Measurements from ENCODE around the gene PLEKHA4. TPM values are rescaled to one million over a fixed set of nuclear protein-coding genes. Genes with fewer than 3 reads are reported as not detected.

PLEKHA4 gene
- total and polyA plus RNA-seq, 12 donors: 18.5 to 70.6 (median 28.0) TPM

Other genes with a start within 250 kb of the PLEKHA4 start
Only the 30 nearest of the 32 such genes appear.
- gene DBP, start 231.2 kb downstream of the PLEKHA4 start, total RNA-seq: 10 to 100 TPM in 8 of 10 donors, 1 to 10 TPM in 2; 2.4 to 30.0 (median 12.8) TPM
- gene DBP, start 231.2 kb downstream of the PLEKHA4 start, polyA plus RNA-seq: 10 to 100 TPM in 1 of 2 donors, 1 to 10 TPM in 1; 5.8 to 11.6 TPM
- gene CA11, start 222.4 kb downstream of the PLEKHA4 start, total RNA-seq: 1 to 10 TPM; 1.8 to 9.6 (median 3.8) TPM
- 10 to 100 TPM in 1 of 2 donors, 1 to 10 TPM in 1; 3.2 to 24.5 TPM for gene CA11, start 222.4 kb downstream of the PLEKHA4 start, polyA plus RNA-seq
- gene NTN5, start 195.6 kb downstream of the PLEKHA4 start, total RNA-seq: under 1 TPM in 6 of 10 donors, not detected in 4; 0.17 to 0.68 (median 0.28) TPM
- gene NTN5, start 195.6 kb downstream of the PLEKHA4 start, polyA plus RNA-seq: under 1 TPM; 0.17 to 0.37 TPM
- gene FUT2, start 172.6 kb downstream of the PLEKHA4 start, total RNA-seq: not detected
- under 1 TPM in 1 of 2 donors, not detected in 1; 0.07 TPM for gene FUT2, start 172.6 kb downstream of the PLEKHA4 start, polyA plus RNA-seq
- 1 to 10 TPM; 1.9 to 7.5 (median 3.4) TPM for gene MAMSTR, start 148.9 kb downstream of the PLEKHA4 start, total RNA-seq
- 1 to 10 TPM; 2.4 to 6.4 TPM for gene MAMSTR, start 148.9 kb downstream of the PLEKHA4 start, polyA plus RNA-seq
- 10 to 100 TPM; 13.6 to 23.5 (median 15.4) TPM for gene RASIP1, start 128.0 kb downstream of the PLEKHA4 start, total RNA-seq
- gene RASIP1, start 128.0 kb downstream of the PLEKHA4 start, polyA plus RNA-seq: 10 to 100 TPM; 19.9 to 27.3 TPM
- under 1 TPM in 9 of 10 donors, not detected in 1; 0.12 to 0.95 (median 0.68) TPM for gene IZUMO1, start 121.7 kb downstream of the PLEKHA4 start, total RNA-seq
- 1 to 10 TPM in 1 of 2 donors, under 1 TPM in 1; 0.39 to 1.3 TPM for gene IZUMO1, start 121.7 kb downstream of the PLEKHA4 start, polyA plus RNA-seq
- 1 to 10 TPM; 1.8 to 5.7 (median 2.7) TPM for gene FUT1, start 116.0 kb downstream of the PLEKHA4 start, total RNA-seq
- 1 to 10 TPM; 2.2 to 5.4 TPM for gene FUT1, start 116.0 kb downstream of the PLEKHA4 start, polyA plus RNA-seq
- not detected for gene FGF21, start 113.1 kb downstream of the PLEKHA4 start, total RNA-seq
- not detected for gene FGF21, start 113.1 kb downstream of the PLEKHA4 start, polyA plus RNA-seq
- gene BCAT2, start 57.6 kb downstream of the PLEKHA4 start, total RNA-seq: 10 to 100 TPM; 49.9 to 77.8 (median 65.2) TPM
- gene BCAT2, start 57.6 kb downstream of the PLEKHA4 start, polyA plus RNA-seq: 10 to 100 TPM; 43.7 to 96.7 TPM
- 1 to 10 TPM; 1.1 to 5.3 (median 3.1) TPM for gene HSD17B14, start 32.1 kb downstream of the PLEKHA4 start, total RNA-seq
- 1 to 10 TPM; 2.4 to 2.7 TPM for gene HSD17B14, start 32.1 kb downstream of the PLEKHA4 start, polyA plus RNA-seq
- 100 to 1,000 TPM in 1 of 10 donors, 10 to 100 TPM in 9; 55.4 to 123 (median 73.7) TPM for gene PPP1R15A, start 3.8 kb upstream of the PLEKHA4 start, total RNA-seq
- 100 to 1,000 TPM in 1 of 2 donors, 10 to 100 TPM in 1; 59.6 to 192 TPM for gene PPP1R15A, start 3.8 kb upstream of the PLEKHA4 start, polyA plus RNA-seq
- under 1 TPM in 5 of 10 donors, not detected in 5; 0.15 to 0.69 (median 0.49) TPM for gene TULP2, start 30.1 kb upstream of the PLEKHA4 start, total RNA-seq
- under 1 TPM in 1 of 2 donors, not detected in 1; 0.22 TPM for gene TULP2, start 30.1 kb upstream of the PLEKHA4 start, polyA plus RNA-seq
- gene NUCB1, start 31.7 kb upstream of the PLEKHA4 start, total RNA-seq: 100 to 1,000 TPM; 227 to 452 (median 311) TPM
- gene NUCB1, start 31.7 kb upstream of the PLEKHA4 start, polyA plus RNA-seq: 100 to 1,000 TPM; 170 to 294 TPM
- gene DHDH, start 65.1 kb upstream of the PLEKHA4 start, total RNA-seq: under 1 TPM in 1 of 10 donors, not detected in 9; 0.51 TPM
- gene DHDH, start 65.1 kb upstream of the PLEKHA4 start, polyA plus RNA-seq: under 1 TPM in 1 of 2 donors, not detected in 1; 0.17 TPM
- gene BAX, start 86.3 kb upstream of the PLEKHA4 start, total RNA-seq: 10 to 100 TPM; 11.5 to 41.5 (median 19.5) TPM
- 10 to 100 TPM; 17.6 to 37.4 TPM for gene BAX, start 86.3 kb upstream of the PLEKHA4 start, polyA plus RNA-seq
- 1,000 to 10,000 TPM in 2 of 10 donors, 100 to 1,000 TPM in 8; 450 to 3,518 (median 637) TPM for gene FTL, start 96.7 kb upstream of the PLEKHA4 start, total RNA-seq
- gene FTL, start 96.7 kb upstream of the PLEKHA4 start, polyA plus RNA-seq: 1,000 to 10,000 TPM; 1,046 to 1,578 TPM
- gene GYS1, start 124.7 kb upstream of the PLEKHA4 start, total RNA-seq: 100 to 1,000 TPM; 139 to 245 (median 201) TPM
- 100 to 1,000 TPM; 114 to 128 TPM for gene GYS1, start 124.7 kb upstream of the PLEKHA4 start, polyA plus RNA-seq
- gene RUVBL2, start 125.3 kb upstream of the PLEKHA4 start, total RNA-seq: 10 to 100 TPM; 40.1 to 60.4 (median 49.3) TPM
- 100 to 1,000 TPM in 1 of 2 donors, 10 to 100 TPM in 1; 60.1 to 108 TPM for gene RUVBL2, start 125.3 kb upstream of the PLEKHA4 start, polyA plus RNA-seq
- not detected for gene LHB, start 148.5 kb upstream of the PLEKHA4 start, total RNA-seq
- gene LHB, start 148.5 kb upstream of the PLEKHA4 start, polyA plus RNA-seq: not detected
- gene CGB3, start 155.7 kb upstream of the PLEKHA4 start, total RNA-seq: not detected
- gene CGB3, start 155.7 kb upstream of the PLEKHA4 start, polyA plus RNA-seq: not detected
- gene CGB2, start 163.3 kb upstream of the PLEKHA4 start, total RNA-seq: not detected
- not detected for gene CGB2, start 163.3 kb upstream of the PLEKHA4 start, polyA plus RNA-seq
- gene CGB1, start 168.3 kb upstream of the PLEKHA4 start, total RNA-seq: not detected
- not detected for gene CGB1, start 168.3 kb upstream of the PLEKHA4 start, polyA plus RNA-seq
- gene CGB5, start 175.2 kb upstream of the PLEKHA4 start, total RNA-seq: not detected
- gene CGB5, start 175.2 kb upstream of the PLEKHA4 start, polyA plus RNA-seq: not detected
- not detected for gene CGB8, start 180.5 kb upstream of the PLEKHA4 start, total RNA-seq
- gene CGB8, start 180.5 kb upstream of the PLEKHA4 start, polyA plus RNA-seq: not detected
- not detected for gene CGB7, start 189.1 kb upstream of the PLEKHA4 start, total RNA-seq
- gene CGB7, start 189.1 kb upstream of the PLEKHA4 start, polyA plus RNA-seq: under 1 TPM; 0.14 to 0.37 TPM
- 1 to 10 TPM in 1 of 10 donors, under 1 TPM in 2, not detected in 7; 0.28 to 1.1 (median 0.71) TPM for gene NTF4, start 196.2 kb upstream of the PLEKHA4 start, total RNA-seq
- 1 to 10 TPM in 1 of 2 donors, under 1 TPM in 1; 0.06 to 1.6 TPM for gene NTF4, start 196.2 kb upstream of the PLEKHA4 start, polyA plus RNA-seq
- gene KCNA7, start 204.1 kb upstream of the PLEKHA4 start, total RNA-seq: 1 to 10 TPM in 2 of 10 donors, under 1 TPM in 7, not detected in 1; 0.11 to 4.8 (median 0.26) TPM
- gene KCNA7, start 204.1 kb upstream of the PLEKHA4 start, polyA plus RNA-seq: 1 to 10 TPM in 1 of 2 donors, under 1 TPM in 1; 0.04 to 1.5 TPM
- 100 to 1,000 TPM in 3 of 10 donors, 10 to 100 TPM in 7; 75.2 to 157 (median 88.4) TPM for gene SNRNP70, start 216.8 kb upstream of the PLEKHA4 start, total RNA-seq
- 100 to 1,000 TPM; 114 to 330 TPM for gene SNRNP70, start 216.8 kb upstream of the PLEKHA4 start, polyA plus RNA-seq
- 10 to 100 TPM; 17.6 to 26.7 (median 23.0) TPM for gene LIN7B, start 245.8 kb upstream of the PLEKHA4 start, total RNA-seq
- gene LIN7B, start 245.8 kb upstream of the PLEKHA4 start, polyA plus RNA-seq: 10 to 100 TPM; 25.9 to 38.5 TPM